B cell (primary cell): ENCODE measurements around the gene BICRAL.

Experiments used
- EZH2 ChIP-seq: IDR thresholded peaks from 2 replicates; pipeline ENCODE4 v1.6.1; 2012; ENCODE audit warnings: borderline replicate concordance, low read depth, mild to moderate bottlenecking, moderate library complexity, low read length; ENCODE audit not compliant: insufficient read depth, poor library complexity, severe bottlenecking
- TF ChIP-seq, protein P1 (sequence below): fragments of 200-600 bp; IDR thresholded peaks from one replicate; pipeline ENCODE4 v1.8.0; 2022; ENCODE audit warnings: antibody characterized with exemption, mild to moderate bottlenecking

DNA sequence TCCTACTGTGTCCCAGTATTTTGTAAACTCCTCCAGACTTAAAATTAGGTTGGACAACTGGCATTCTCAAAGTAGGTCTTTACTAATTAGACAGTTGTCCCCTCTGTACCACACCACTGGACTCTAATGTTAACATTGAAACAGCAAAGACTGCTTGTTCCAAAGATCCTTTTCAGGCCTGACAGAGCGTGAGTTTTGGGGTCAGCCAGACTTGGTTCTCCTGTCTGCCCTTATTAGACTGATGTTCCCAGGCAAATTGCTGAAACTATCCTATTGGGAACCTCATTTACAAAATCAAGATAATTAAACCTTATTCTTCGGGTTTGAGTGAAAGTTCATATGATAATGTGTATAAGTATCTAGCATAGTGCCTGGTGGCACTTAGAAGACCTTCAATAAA is 3.7 kb upstream of the BICRAL start:
- TF ChIP-seq, protein P1, sequence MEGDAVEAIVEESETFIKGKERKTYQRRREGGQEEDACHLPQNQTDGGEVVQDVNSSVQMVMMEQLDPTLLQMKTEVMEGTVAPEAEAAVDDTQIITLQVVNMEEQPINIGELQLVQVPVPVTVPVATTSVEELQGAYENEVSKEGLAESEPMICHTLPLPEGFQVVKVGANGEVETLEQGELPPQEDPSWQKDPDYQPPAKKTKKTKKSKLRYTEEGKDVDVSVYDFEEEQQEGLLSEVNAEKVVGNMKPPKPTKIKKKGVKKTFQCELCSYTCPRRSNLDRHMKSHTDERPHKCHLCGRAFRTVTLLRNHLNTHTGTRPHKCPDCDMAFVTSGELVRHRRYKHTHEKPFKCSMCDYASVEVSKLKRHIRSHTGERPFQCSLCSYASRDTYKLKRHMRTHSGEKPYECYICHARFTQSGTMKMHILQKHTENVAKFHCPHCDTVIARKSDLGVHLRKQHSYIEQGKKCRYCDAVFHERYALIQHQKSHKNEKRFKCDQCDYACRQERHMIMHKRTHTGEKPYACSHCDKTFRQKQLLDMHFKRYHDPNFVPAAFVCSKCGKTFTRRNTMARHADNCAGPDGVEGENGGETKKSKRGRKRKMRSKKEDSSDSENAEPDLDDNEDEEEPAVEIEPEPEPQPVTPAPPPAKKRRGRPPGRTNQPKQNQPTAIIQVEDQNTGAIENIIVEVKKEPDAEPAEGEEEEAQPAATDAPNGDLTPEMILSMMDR = no peak
- no peak for TF ChIP-seq EZH2
